Fibroblast of skin of right quadriceps (primary cell): Measurements from ENCODE around the gene OR56A4.
"Not testable (repeated sequence)": the region's sequence is repeated elsewhere in the genome, so short reads cannot be mapped to it uniquely, and the experiment has no call there.

Experiments used
- DNase-seq: peaks from one replicate; pipeline ENCODE4 v3.0.0-alpha.2; 2013

Gene OR56A4

GRCh38 chr11:5960704-5961320, 45.9 kb downstream of the OR56A4 start:
- DNase-seq = not testable (repeated sequence)

- no peak for DNase-seq
Observed at GRCh38 chr11:5955586-5955985, 51.2 kb downstream of the OR56A4 start.
